HL-60/S4 treated with phorbol 12-myristate 13-acetate at 8.2 ng/mL for 4 days and 3 days (cell line): ENCODE measurements around the gene DUSP9.

Source experiments
- in situ Hi-C: fragments of 300-500 bp; cut with MboI; formaldehyde crosslinking; loops from 2 replicates; pipeline ENCODE4 v1.15.0; 2022; ENCODE audit warnings: low sequenced_read_pairs

DUSP9 gene

GRCh38 chrX:153635788-153636668 lies 11.0 kb upstream of the DUSP9 start:
- in situ Hi-C loops = no loop called here

- in situ Hi-C loops = no loop called here
Observed at GRCh38 chrX:153636716-153637115, 10.3 kb upstream of the DUSP9 start.

- in situ Hi-C loops = no loop called here
Observed at GRCh38 chrX:153637121-153638040, 9.6 kb upstream of the DUSP9 start.

- in situ Hi-C loops = no loop called here
Observed at GRCh38 chrX:153638041-153638371, 9.0 kb upstream of the DUSP9 start.

- in situ Hi-C loops = no loop called here
Observed at GRCh38 chrX:153638436-153639176, 8.4 kb upstream of the DUSP9 start.

GRCh38 chrX:153639177-153640044 lies 7.6 kb upstream of the DUSP9 start:
- in situ Hi-C loops = no loop called here

GRCh38 chrX:153640045-153640686 lies 6.8 kb upstream of the DUSP9 start:
- in situ Hi-C loops = no loop called here

- in situ Hi-C loops = no loop called here
Observed at GRCh38 chrX:153640736-153641575, 6.0 kb upstream of the DUSP9 start.

- in situ Hi-C loops = no loop called here
Observed at GRCh38 chrX:153641627-153642026, 5.4 kb upstream of the DUSP9 start.

GRCh38 chrX:153642051-153642654 lies 4.8 kb upstream of the DUSP9 start:
- in situ Hi-C loops = no loop called here

- in situ Hi-C loops = no loop called here
Observed at GRCh38 chrX:153642655-153643430, 4.2 kb upstream of the DUSP9 start.

GRCh38 chrX:153643431-153644351 lies 3.3 kb upstream of the DUSP9 start:
- in situ Hi-C loops = no loop called here

- in situ Hi-C loops = no loop called here
Observed at GRCh38 chrX:153644356-153645125, 2.5 kb upstream of the DUSP9 start.

- in situ Hi-C loops = no loop called here
Observed at GRCh38 chrX:153645151-153645550, 1.9 kb upstream of the DUSP9 start.

GRCh38 chrX:153645921-153646488 lies 998 bp upstream of the DUSP9 start:
- in situ Hi-C loops = no loop called here
